CD4-positive, alpha-beta T cell treated with Interleukin-6 for 4 hours (primary cell): ENCODE results near the gene P2RX6.
"Not testable (repeated sequence)": the region's sequence is repeated elsewhere in the genome, so short reads cannot be mapped to it uniquely, and the experiment has no call there.

ENCODE experiments used
- DNase-seq: peaks from one replicate; pipeline ENCODE4 v3.0.0-alpha.2; 2020; ENCODE audit warnings: mixed read lengths

The P2RX6 gene

GRCh38 chr22:21034989-21035388 lies 20.0 kb downstream of the P2RX6 start:
- no peak for DNase-seq

- DNase-seq = no peak
These were observed 23.4 kb downstream of the P2RX6 start for GRCh38 chr22:21038405-21038804.

GRCh38 chr22:21039158-21039557 lies 24.2 kb downstream of the P2RX6 start:
- DNase-seq = not testable (repeated sequence)

GRCh38 chr22:21041937-21042336 lies 27.0 kb downstream of the P2RX6 start:
- no peak for DNase-seq

- DNase-seq = no peak
These were observed 28.3 kb downstream of the P2RX6 start for GRCh38 chr22:21042978-21043859.

GRCh38 chr22:21043860-21044535 lies 29.0 kb downstream of the P2RX6 start:
- DNase-seq = no peak

GRCh38 chr22:21044931-21045584 lies 30.1 kb downstream of the P2RX6 start:
- DNase-seq = no peak

- DNase-seq = peak; percentile 73
These were observed 30.8 kb downstream of the P2RX6 start, which contains the start of gene LRRC74B for GRCh38 chr22:21045585-21046294. LRRC74B (plus strand) TSS chr22:21045946; CDS start chr22:21045987, 41 bp downstream.

GRCh38 chr22:21047035-21047661 lies 32.2 kb downstream of the P2RX6 start:
- DNase-seq = no peak

- DNase-seq = no peak
These were observed 32.8 kb downstream of the P2RX6 start for GRCh38 chr22:21047730-21048129.

GRCh38 chr22:21048448-21048847 lies 33.5 kb downstream of the P2RX6 start:
- not testable (repeated sequence) for DNase-seq

GRCh38 chr22:21048965-21049364 lies 34.0 kb downstream of the P2RX6 start:
- not testable (repeated sequence) for DNase-seq

- DNase-seq = no peak
These were observed 36.3 kb downstream of the P2RX6 start for GRCh38 chr22:21051145-21051830.

- no peak for DNase-seq
These were observed 37.0 kb downstream of the P2RX6 start for GRCh38 chr22:21051831-21052400.

GRCh38 chr22:21052715-21053459 lies 37.9 kb downstream of the P2RX6 start:
- no peak for DNase-seq

- DNase-seq = no peak
These were observed 39.2 kb downstream of the P2RX6 start for GRCh38 chr22:21054046-21054713.

GRCh38 chr22:21054714-21055563 lies 40.0 kb downstream of the P2RX6 start:
- DNase-seq = no peak

- no peak for DNase-seq
These were observed 40.5 kb downstream of the P2RX6 start for GRCh38 chr22:21055564-21055834.

- no peak for DNase-seq
These were observed 40.9 kb downstream of the P2RX6 start for GRCh38 chr22:21055880-21056319.
